Measurements from ENCODE around the gene SOWAHC. TPM values are rescaled to one million over a fixed set of nuclear protein-coding genes. Genes with fewer than 3 reads are reported as not detected.

The SOWAHC gene
- total RNA-seq, 1 donor from 2014 or later, result 20.8 TPM

DNA sequence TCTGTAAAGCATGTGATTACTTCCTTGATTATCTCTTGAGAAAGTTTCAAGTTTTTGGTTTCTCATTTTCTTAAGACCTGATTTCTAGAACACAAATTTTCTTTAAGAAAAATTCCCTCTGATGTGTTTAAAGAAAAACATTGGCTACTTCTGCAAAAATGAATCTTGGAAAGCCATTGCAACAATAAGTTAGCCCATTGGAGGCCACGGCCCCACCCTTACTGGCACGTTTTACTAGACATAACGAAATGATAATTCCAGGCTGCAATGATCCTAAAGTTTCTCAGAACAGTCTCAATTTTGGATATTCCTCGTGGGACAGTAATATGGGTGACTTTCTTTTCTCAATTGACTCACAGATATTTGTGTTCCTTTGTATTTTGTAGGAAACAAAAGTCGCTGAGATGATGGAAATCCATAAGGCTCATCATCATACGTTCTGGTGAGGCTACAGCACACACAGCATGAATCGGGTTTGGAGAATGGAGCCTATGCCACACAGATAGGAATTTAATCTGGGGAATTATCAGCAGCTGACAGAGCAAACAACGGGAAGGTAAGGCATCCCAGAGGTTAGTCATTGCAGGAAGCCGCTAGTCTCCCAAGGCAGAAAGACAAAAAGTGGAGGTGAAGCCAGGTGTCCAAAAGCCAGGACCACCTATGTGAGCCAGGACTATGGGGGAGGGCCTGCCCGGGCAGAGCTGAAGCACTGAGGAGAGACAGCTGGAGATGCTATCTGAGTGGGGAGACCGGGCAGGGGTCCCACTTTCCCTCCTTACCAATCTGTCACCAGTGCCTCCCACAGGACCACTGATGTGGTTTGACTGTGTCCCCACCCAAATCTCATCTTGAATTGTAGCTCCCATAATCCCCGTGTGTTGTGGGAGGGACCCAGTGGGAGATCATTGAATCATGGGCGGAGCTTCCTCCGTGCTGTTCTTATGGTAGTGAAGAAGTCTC lies 35.9 kb downstream of the SOWAHC start:
- TF ChIP-seq, protein P1, sequence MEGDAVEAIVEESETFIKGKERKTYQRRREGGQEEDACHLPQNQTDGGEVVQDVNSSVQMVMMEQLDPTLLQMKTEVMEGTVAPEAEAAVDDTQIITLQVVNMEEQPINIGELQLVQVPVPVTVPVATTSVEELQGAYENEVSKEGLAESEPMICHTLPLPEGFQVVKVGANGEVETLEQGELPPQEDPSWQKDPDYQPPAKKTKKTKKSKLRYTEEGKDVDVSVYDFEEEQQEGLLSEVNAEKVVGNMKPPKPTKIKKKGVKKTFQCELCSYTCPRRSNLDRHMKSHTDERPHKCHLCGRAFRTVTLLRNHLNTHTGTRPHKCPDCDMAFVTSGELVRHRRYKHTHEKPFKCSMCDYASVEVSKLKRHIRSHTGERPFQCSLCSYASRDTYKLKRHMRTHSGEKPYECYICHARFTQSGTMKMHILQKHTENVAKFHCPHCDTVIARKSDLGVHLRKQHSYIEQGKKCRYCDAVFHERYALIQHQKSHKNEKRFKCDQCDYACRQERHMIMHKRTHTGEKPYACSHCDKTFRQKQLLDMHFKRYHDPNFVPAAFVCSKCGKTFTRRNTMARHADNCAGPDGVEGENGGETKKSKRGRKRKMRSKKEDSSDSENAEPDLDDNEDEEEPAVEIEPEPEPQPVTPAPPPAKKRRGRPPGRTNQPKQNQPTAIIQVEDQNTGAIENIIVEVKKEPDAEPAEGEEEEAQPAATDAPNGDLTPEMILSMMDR (IDR thresholded peaks at IDR 0.05), result no peak
- no peaks in the 10 kb centered on the region for H3K36me3 ChIP-seq
- H3K9me3 ChIP-seq, result no peaks in the 10 kb centered on the region
- ATAC-seq (no peak), DNase-seq (no peak)
- intact Hi-C loops (cut with DNase I), result no loop called here
- peaks cover 5% of the 10 kb centered on the region for H3K4me1 ChIP-seq
- no peak overlapping the region for H3K4me3 ChIP-seq
- no peaks in the 10 kb centered on the region for H3K27me3 ChIP-seq (ENCODE audit: low read depth)
- no peak overlapping the region for H3K27ac ChIP-seq

DNA sequence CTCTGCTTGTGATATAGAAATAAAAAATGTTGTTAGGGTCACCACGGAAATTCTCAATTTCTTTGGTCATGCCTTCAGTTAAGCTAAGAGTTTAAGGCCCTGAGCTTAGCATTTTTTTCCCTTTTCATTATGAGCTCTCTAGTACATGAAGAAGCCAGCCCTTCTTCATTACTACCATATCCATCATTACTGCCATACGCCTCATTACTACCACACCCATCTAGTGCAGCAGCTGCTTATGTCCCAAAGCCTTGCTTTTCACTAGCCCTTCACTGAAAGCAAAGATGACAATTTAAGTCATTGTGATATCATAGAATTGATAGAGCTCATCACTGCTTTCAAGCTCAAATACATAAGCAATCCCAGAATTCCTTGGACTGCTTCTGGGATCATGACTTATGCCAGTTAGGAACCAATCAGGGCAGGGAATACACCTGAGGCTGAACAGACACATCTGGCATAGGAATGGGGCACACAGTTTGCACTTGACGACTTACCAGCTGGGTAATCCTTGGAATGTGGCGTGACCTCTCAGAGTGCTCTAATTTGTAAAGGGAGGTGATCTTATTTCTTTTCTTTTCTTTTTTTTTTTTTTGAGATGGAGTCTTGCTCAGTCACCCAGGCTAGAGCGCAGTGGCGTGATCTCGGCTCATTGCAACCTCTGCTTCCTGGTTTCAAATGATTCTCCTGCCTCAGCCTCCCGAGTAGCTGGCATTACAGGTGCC lies 40.3 kb downstream of the SOWAHC start:
- no peak overlapping the region for H3K27ac ChIP-seq
- no peak for ATAC-seq

DNA sequence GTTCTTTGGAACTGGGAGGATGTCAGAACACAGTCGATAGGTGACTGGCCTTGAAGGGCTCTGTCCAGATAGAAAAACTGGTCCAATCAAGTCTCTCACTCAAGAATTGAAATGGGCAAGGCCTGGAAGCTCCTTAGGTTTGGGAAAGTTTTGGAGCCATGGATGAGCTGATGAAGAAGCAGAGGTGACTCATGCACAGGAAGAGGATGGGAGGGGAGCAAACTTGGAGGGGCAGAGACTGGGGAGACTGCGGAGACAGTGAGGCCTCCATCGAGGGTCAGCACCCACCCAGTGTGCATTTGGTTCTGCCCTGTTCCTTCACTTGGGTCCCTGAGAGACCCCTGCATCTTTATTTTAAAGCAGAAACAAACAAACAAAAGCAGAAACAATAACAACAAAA lies 41.1 kb downstream of the SOWAHC start:
- Histone ChIP-seq H3K9me3 (no peaks in the 10 kb centered on the region), H3K27me3 (ENCODE audit: low read depth) (no peaks in the 10 kb centered on the region), H3K4me3 (no peak overlapping the region), H3K27ac (no peak overlapping the region), H3K4me1 (no peaks in the 10 kb centered on the region), H3K36me3 (no peaks in the 10 kb centered on the region)
- TF ChIP-seq, protein P1 (IDR thresholded peaks at IDR 0.05), result no peak
- DNase-seq (no peak), ATAC-seq (no peak)
- intact Hi-C loops (cut with DNase I), result no loop called here

More for the DNA sequence above, 40.3 kb downstream of the SOWAHC start:
- no peak for DNase-seq
- intact Hi-C loops (cut with DNase I), result no loop called here
- Histone ChIP-seq H3K4me3 (no peak overlapping the region), H3K36me3 (no peaks in the 10 kb centered on the region), H3K4me1 (no peaks in the 10 kb centered on the region), H3K9me3 (no peaks in the 10 kb centered on the region), H3K27me3 (ENCODE audit: low read depth) (no peaks in the 10 kb centered on the region)
- TF ChIP-seq, protein P1 (IDR thresholded peaks at IDR 0.05), result no peak

DNA sequence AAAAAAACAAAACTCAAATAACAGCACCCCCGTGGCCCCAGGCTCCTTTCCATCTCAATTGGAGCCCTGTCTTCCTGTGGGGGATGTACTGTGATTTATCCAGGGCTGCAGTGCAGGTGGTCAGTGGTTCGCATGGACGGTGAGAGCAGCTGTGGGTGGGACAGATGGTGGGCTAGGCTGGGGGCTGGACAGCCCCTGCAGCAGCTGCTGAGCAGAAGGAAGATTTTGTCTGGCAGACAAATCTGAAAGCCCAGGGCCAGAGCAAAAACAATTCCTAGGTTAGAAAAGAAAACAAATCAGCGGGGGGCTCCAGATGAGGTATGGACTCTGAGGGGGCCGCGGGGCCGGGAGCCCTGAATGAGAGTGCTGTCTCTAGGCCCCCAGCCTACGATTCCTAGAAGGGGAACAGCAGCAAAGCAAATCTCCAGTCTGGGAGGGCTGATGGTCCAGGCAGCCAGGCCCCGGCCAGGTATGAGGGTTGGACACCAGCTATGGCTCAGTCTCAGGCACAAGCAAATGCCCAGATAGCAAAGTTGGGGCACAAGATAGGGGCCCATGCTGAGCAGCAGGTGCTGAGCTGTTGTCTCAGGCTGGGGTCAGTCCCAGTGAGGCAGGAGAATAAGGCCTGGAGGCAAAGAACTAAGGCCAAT lies 45.4 kb downstream of the SOWAHC start:
- no peaks in the 10 kb centered on the region for H3K27me3 ChIP-seq (ENCODE audit: low read depth)
- H3K27ac ChIP-seq, result no peak overlapping the region
- H3K9me3 ChIP-seq, result no peaks in the 10 kb centered on the region
- ATAC-seq (no peak), DNase-seq (no peak)
- intact Hi-C loops (cut with DNase I), result no loop called here
- no peaks in the 10 kb centered on the region for H3K4me1 ChIP-seq
- no peak overlapping the region for H3K4me3 ChIP-seq
- TF ChIP-seq, protein P1 (IDR thresholded peaks at IDR 0.05), result no peak
- no peaks in the 10 kb centered on the region for H3K36me3 ChIP-seq

DNA sequence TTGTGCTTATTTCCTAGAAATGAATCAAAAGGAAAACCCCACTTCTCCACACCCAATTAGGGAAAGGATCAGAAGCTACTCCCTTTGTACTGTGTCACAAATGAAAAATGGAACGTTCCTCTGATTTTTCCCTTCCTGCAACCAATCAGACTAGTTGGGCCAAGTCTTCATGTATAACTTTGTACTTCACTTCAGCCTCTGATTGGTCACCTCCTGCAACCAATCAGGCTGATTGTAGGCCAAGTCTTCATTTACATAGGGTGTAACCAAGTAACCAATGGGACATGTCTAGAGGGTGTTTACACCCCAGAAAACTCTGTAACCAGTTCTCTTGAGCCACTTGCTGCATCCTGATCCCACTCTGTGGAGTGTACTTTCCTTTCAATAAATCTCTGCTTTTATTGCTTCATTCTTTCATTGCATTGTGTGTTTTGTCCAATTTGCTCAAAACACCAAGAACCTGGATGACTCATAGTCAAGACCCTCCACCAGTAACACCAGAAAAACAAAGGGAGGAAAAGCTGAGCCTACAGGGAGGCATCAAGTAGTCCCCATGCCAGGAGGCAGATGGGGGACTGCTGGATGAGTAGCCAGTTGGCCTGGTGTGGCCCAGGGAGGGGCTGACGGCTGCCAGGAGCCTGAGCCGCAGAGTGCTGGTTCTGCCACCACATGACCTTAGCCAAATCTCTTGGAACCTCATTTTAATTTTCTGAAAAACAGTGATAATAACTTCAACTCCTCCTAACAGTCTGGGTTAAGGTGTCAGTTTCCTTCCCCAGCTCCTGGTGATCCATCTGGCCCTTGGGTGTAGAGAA lies 46.1 kb downstream of the SOWAHC start:
- Histone ChIP-seq H3K36me3 (no peaks in the 10 kb centered on the region), H3K27me3 (ENCODE audit: low read depth) (no peaks in the 10 kb centered on the region), H3K9me3 (no peaks in the 10 kb centered on the region), H3K4me1 (no peaks in the 10 kb centered on the region), H3K4me3 (no peak overlapping the region), H3K27ac (no peak overlapping the region)
- intact Hi-C loops (cut with DNase I), result no loop called here
- no peak for ATAC-seq
- TF ChIP-seq, protein P1 (IDR thresholded peaks at IDR 0.05), result no peak
- DNase-seq, result no peak

Data from lower lobe of right lung (tissue), 2 donors.